Islet precursor cell (in vitro differentiated cells): ENCODE results near the gene INTS15.
A peak's percentile ranks its signal among the peaks of the same experiment; 100 is the strongest.
"Not testable (repeated sequence)": the region's sequence is repeated elsewhere in the genome, so short reads cannot be mapped to it uniquely, and the experiment has no call there.

ENCODE experiments used
- DNase-seq: peaks from one replicate; pipeline ENCODE4 v3.0.0-alpha.2; 2018

Gene INTS15

DNA sequence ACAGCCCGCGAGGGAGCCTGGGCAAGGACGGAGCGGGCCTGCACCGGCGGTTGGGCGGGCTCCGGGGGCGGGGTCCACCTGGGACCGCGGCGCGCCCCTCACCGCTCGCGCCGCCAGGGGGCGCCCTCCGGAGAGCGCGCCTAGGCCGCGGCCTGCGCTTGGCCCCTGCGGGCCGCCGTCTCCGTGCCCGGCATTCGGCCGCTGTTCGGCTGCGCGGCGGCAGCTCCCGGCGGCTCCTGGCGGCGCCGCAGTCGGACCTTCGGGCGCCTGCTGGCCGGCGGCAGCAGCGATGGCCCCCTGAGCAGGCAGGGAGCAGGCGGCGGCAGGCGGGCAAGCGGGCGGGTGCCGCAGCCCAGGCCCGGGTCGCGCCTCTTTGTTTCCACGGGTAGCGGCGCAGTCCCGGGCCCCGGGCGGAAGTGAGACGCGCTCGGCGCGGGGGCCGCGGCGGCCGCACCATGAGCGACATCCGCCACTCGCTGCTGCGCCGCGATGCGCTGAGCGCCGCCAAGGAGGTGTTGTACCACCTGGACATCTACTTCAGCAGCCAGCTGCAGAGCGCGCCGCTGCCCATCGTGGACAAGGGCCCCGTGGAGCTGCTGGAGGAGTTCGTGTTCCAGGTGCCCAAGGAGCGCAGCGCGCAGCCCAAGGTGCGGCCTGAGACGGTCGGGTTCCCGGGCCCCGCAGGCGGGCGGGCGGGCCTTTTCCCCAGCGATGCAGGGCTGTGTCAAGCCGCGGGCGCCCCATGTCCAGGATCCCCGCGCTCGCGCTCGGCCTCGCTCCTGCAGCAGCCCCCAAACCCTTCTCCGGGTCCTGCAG, at the start of gene INTS15:
Gene INTS15, plus strand, starts transcription at position 193 of the 816 bp plus-strand sequence. Its CDS starts 263 bp downstream, at position 456.
- DNase-seq: peak; percentile 88

DNA sequence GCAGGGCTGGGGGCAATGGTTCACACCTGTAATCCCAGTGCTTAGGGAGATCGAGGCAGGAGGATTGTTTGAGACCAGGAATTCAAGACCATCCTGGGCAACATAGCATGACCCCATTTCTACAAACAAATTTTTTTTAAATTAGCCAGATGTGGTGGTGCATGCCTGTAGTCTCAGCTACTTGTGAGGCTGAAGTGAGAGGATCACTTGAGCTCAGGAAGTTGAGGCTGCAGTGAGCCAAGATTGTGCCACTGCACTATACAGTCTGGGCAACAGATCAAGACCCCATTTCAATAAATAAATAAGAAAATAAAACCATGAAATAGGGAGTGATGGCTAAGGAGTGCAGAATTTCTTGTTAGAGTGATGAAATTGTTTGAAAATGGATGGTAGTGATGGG, 47.5 kb upstream of the INTS15 start:
- no peak for DNase-seq

DNA sequence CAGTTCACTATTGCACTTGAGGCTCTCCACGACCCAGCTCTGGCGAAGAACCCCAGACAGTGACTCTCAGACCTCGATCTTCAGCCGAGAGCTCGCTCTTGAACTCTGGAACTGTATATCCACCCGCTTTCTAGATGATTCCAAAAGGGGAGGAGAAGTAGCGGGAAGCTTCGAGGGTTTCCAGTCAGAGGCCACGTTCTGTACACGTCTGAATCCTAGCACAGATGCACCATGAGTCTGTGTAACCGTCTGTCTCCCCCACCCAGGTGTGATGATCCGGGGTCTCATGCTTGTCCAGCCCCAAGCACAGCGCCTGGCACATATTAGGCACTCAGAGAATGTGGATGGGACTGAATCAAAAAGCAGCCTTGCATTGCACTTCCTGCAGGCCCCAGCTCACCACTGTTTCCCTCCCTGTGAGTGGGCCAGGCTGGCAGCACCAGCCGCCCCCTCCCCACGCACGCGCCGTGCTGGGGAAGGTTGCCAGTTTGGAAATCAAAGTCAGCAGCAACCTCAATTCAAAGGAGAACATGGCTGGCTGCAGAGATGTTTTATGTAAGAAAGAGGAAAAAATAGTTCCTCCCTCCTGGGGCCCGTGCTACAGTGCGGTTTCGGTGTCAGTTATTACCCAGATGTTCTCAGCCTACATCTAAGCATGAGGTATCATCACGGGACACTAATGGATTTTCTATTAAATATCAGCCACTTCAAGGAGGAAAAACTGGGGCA, 44.3 kb upstream of the INTS15 start:
- DNase-seq: no peak

DNA sequence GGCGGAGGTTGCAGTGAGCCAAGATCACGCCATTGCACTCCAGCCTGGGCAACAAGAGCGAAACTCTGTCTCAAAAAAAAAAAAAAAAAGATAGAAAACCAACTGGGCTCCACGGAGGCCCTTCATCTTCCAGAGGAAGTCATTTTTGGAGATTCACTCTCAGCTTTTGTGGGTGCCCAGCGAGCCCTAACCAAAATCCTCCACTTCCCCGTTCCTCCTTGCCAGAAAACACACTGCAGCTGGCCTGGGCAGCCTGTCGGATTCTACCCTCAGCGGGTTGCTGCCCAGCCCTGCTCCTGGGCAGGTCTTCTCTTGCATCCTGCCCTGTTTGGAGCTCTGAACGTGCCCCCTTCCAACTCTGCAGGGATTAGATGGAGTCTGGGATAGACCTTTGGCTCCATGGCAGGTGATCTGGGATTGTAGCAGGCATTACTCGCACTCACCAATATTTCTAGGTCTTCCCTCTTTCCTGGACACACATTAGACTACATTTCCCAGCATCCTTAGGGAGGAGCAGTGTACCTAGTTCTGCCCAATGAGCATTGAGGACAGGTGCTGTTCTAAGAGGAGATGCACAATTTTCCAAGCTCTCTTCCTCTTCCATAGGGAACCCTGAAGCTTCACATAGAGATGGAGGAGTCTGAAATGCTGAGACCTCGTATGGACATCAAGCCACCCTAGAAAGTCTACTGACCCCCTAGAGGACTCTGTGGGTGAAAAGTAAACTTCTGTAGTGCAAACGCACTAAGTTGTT, 43.1 kb upstream of the INTS15 start:
- DNase-seq: no peak

DNA sequence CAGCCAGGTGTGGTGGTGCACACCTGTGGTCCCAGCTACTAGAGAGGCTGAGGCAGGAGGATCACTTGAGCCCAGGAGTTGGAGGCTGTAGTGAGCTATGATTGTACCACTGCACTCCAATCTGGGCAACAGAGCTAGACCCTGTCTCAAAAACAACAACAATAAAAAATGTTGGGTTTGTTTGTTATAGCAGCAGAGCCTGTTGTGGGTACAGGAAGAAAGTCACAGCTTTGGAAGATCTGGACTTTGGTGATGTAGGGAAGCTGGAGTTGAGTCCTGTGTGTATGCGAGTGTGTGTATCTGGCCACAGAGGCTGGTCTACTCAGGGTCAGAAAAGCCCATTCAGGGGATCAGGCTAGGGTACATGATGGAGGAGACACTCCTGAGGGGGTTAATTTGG, 42.4 kb upstream of the INTS15 start:
- no peak for DNase-seq

DNA sequence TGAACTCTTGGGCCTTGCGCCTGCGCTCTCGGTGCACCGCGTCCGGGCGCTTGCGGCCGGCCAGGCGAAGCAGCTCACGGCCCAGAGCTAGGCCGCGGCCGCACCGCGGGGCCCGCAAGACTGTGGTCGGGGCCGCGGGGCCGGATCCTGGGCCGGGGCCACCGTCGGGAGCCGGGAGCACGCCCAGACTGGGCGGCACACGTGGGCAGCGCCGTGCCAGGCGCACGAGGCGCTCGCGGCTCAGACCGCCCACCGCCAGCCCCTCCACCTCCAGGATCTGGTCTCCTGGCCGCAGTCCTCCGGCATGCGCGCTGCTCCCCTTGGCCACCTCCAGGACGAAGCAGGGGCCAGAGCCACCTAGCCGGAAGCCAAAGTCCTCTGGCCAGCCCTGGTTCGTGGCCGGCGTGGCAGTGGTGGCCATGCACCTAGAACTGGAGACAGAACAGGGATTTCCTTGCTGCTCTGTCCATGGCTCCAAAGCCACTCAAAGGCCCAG, 38.8 kb upstream of the INTS15 start, which contains the start of gene GRID2IP:
Gene GRID2IP, minus strand, starts transcription at position 446 of the 496 bp plus-strand sequence. Its CDS starts 25 bp downstream, at position 421.
- no peak for DNase-seq

DNA sequence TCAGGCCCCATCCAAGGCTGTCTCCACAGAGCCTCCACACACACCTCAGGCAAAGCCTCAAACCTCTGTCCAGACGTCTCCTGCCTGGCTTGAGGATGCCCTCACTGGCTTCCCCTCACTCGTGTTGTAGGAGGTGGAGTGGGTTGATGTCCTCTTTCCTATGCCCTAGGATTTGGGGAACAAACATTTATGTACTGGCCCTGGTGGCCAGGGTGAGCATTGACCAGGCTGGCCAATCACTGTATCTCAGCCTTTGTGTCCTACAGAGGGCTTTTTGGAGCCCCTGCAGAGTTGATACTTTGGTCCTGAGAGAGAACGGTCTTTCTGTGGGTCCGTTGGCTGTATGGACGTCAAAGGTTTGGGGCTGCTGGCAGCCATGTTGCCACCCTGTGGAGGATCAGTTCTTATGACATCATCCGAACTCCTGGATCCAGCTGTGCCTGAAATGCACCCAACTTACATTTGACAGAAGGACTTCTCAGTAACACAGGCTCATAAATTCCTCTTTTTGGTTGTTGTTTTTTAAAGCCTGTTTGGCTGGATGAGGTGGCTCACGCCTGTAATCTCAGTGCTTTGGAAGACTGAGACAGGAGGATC, 36.3 kb upstream of the INTS15 start:
- no peak for DNase-seq

DNA sequence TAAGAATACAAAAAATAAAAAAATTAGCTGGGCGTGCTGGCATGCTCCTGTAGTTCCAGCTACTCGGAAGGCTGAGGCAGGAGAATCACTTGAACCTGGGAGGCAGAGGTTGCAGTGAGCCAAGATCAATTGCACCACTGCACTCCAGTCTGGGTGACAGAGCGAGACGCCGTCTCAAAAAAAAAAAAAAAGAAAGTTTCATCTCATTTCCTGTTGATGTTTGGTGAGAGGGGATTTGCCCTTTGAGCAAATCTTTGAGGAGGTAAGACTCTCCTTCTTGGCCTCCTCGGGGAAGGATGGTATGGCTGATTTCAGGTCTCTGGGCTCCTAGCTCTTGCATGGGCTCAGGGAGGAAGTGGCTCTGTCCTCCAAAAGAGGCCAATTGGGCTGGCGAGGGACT, 35.0 kb upstream of the INTS15 start:
- no peak for DNase-seq

DNA sequence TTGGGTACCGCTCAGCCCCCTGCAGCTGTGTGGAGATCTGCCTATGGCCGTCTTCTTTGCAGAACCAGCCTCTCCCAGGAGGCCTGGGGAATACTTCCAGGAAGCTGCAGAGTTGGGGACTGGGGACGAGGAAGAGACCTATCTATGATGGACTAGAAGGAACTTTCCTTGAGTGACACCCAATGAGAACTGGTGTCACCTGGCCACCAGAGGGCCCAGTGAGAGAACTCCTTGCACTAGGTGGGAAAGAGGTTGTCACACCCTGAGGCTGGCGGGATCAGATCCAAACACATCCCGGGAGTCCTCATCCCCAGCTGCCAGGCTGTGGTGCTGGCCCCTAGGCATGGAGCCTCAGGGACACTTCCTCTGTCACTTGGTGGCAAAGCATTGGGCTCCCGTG, 33.6 kb upstream of the INTS15 start:
- DNase-seq: no peak

DNA sequence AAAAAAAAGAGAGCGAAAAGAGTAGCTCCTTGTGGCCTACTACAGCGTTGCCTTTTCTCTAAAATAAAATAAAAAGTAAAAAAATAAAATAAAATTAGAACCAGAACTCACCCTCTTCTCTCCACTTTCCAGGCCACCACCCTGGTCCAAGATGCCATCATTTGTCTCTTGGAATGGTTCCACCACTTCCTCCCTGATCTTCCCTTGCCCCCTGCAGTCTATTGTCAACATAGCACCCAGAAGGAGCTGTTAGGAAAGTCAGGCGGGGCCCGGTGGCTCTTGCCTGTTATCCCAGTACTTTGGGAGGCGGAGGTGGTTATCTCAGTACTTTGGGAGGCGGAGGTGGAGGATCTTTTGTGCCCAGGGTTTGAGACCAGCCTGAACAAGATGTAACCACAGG, 31.0 kb upstream of the INTS15 start:
- peak; percentile 81 for DNase-seq

DNA sequence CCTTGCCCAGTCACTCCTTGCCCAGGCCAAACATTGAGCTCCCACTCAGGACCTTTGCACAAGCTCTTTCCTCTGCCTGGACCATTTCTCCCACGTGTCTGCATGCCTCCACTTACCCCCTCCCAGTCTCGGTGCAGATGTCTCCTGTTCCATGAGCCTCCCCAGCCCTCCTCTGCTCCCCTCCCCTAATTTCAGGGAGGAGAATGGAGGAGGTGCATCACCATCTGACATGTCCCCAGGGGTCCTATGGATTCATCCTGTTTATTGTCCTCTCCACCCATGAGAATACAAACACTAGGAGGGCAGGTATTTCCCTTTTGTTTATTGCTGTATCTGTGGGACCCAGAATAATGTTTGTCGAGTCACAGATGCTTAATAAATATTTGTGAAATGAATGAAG, 29.9 kb upstream of the INTS15 start:
- DNase-seq: no peak

DNA sequence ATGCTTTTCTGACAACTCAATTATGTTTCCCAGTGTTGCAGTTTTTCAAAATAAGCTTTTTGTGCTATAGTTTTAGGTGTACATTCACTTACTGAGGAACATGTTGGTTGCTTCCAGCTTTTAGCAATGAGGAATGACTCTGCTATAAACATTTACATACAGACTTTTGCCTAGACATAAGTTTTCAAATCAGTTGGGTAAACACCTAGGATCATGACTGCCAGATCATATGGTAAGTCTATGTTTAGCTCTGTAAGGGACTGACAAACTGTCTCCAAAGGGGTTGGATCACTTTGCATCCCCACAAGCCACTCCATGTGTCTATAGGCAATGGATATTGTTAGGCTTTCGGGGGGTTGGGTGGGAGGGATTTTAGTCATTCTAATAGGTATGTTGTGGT, 27.7 kb upstream of the INTS15 start:
- no peak for DNase-seq

DNA sequence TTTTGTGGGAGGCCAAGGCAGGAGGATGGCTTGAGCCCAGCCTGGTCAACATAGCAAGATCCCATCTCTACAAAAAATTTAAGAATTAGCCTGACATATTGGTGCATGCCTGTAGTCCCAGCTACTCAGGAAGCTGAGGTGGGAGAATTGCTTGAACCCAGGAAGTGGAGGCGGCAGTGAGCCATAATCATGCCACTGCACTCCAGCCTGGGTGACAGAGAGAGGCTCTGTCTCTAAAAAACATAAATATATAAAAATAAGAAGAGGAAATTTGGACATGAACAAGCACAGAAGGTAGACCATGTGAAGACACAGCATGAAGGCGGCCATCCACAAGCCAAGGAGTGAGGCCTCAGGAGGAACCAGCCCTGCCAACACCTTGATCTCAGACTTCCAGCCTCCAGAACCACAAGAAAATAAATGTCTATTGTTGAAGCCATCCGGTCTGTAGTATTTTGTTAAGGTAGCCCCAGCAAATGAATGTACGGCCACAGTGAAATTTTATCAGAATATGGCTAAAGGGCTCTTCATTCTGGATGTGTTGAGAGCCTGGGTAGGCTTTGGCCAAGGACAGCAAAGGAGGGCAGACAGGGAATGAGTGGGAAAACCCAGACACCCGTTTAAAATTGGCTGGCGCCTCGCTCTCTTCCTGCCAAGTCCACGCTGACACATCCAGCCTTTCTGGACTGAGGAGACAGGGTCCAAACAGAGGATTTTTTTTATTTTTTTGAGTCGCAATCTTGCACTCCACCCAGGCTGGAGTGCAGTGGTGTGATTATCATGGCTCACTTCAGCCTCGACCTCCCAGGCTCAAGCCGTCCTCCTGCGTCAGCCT, 25.7 kb upstream of the INTS15 start:
- DNase-seq: no peak

DNA sequence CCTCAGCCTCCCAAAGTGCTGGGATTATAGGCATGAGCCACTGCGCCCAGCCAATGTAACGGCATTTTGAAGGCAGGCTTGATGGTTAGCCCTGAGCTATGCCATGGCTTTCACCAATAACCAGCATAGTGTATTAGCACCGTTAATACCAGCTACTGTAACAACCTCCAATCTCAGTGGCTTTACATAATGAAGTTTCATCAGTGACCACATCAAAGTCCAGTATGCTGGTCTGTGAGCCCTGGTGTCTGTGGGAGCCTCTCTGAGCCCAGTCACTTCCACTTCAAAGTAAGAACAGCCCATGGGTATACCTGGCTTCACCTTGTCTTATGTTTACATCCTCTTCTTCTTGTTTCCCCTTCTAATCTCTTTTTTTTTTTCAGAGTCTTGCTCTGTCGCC, 24.2 kb upstream of the INTS15 start:
- DNase-seq: no peak

DNA sequence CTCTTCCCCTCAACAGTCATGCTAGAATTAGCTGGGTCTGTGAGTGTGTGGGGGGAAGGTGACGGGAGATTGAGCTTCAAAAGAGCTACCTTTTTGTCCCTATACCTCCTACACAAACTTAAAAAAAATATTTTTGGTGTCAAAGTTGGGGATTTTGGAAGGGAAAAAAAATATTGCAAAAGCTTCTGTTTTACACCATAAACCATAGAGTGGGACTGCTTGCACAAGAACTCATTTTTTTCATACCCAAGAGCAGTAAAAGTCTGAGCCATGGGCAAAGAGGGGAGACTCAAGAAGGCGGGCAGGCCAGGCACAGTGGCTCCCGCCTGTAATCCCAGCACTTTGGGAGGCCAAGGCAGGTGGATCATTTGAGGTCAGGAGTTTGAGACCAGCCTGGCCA, 21.9 kb upstream of the INTS15 start:
- no peak for DNase-seq

DNA sequence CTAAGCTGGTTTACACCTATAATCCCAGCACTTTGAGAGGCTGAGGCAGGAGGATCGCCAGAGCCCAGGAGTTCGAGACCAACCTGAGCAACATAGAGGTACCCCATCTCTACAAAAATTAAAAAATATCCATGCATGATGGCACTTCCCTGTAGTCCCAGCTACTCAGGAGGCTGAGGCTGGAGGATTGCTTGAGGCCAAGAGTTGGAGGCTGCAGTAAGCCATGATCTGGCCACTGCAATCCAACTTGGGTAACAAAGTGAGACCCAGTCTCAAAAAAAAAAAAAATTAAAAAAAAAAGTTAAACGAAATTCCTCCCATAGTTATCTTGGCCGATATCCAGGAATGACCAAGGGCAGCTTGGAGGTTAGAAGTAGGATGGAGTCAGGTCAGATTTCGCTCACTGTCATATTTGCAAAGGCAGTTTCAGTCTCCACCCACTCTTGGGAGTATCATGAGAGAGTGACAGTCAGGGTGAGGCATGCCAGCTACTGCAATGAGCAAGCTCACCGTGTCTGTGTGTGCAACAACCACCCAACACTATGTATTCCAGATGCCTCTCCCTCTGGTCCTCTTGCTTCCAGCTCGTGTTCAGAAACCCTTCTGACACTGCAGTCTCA, 18.6 kb upstream of the INTS15 start:
- no peak for DNase-seq

DNA sequence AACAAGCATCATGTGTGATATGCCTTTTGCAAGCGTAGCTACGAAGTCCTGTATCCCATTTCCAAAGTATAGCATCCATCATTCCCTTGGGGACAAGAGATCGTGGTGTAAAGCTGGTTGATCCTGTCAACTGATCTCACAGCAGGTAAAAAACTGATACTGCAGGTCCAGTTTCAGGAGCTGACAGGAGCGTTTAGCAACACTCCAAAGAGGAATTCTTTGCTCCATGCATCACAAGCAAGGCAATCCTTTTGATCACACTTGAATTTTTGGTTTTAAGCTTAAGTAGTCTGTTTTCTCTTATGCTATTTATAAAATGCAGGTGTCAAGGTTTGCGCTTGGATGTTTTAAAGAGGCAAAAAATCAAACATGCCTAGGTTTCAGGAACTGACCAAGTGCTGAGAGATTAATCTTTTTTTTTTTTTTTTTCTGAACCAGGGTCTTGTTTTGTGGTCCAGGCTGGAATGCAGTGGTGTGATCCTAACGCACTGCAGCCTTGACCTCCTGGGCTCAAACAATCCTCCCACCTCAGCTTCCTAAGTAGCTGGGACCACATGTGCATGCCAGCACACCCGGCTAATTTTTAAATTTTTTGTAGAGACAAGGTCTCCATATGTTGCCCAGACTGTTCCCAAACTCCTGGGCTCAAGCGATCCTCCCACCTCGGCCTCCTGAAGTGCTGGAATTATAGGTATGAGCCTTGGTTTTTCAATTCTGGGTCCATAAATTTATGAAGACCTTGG, 14.4 kb upstream of the INTS15 start:
- no peak for DNase-seq

DNA sequence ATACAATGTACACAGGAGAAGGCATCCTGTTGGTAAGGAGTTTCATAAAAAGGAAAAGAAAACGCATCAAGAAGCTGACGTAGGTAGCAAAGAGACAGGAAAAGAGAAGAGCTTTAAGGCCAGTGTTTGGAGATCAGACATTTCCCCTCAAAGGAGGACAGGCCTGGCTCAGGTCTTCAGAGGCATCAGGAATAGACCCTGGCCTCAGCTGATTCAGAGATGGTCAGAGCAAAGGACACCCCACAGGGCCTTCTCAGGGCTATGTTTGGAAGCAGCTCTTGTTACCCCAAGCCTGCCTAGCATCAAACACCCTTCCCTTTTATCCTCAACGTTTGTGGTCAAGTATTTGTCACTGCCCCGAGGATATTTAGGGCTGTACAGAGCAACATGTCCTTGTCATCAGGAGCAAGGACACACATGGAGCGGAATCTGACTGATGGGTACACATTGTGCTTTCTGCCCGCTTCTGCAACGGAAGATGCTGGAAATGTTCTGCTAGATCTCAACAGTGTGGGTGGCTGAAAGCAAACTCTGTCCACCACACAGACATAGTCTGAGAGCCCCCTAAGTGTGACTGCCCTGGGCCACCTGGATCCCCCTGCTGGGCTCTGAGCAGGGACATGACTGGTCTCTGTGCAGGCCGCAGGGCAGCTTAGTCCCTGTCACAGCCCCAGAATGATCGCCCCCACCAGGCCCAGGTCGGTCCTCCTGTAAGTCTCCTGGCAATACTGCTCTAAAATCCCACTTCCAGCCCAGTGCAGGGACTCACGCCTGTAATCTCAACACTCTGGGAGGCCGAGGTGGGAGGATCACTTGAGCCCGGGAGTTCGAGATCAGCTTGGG, 13.6 kb upstream of the INTS15 start:
- no peak for DNase-seq

DNA sequence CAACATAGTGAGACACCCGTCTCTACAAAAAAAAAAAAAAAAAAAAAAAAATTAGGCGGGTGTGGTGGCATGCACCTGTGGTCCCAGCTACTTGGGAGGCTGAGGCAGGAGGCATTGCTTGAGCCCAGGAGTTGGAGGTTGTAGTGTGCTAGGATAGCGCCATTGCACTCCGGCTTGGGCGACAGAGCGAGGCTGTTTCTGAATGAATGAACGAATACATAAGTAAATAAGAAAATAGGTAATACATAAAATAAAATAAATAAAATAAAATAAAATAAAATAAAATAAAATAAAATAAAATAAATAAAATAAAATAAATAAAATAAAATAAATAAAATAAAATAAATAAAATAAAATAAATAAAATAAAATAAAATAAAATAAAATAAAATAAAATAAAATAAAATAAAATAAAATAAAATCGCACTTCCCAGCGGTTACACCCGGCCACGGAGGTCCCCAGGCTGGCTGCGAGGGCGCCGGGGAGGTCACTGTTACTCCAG, 12.9 kb upstream of the INTS15 start:
- not testable (repeated sequence) for DNase-seq
